GM12892 (cell line): ENCODE measurements around the gene C19orf33.

Experiments
- POLR2A ChIP-seq: IDR thresholded peaks from 2 replicates; pipeline ENCODE4 v1.6.1; 2011; ENCODE audit warnings: low read depth, low read length, control low read depth
- TAF1 ChIP-seq: IDR thresholded peaks from 2 replicates; pipeline ENCODE4 v1.6.1; 2011; ENCODE audit warnings: low read depth, mild to moderate bottlenecking, control low read depth, low read length, borderline replicate concordance

- no peak for TF ChIP-seq TAF1
- no peak for TF ChIP-seq POLR2A
Observed at GRCh38 chr19:38326591-38326990, 22.5 kb downstream of the C19orf33 start.
